Measurements from ENCODE around the gene SAMD8. TPM values are rescaled to one million over a fixed set of nuclear protein-coding genes. Genes with fewer than 3 reads are reported as not detected.
"Not testable (repeated sequence)": the region's sequence is repeated elsewhere in the genome, so short reads cannot be mapped to it uniquely, and the experiment has no call there.

Gene SAMD8
- total and polyA plus RNA-seq, 3 donors from 2014 or later: 45.0 to 66.3 (median 55.3) TPM

- H3K27me3 ChIP-seq: no peaks in the 10 kb centered on the region
These were observed 5.8 kb upstream of the SAMD8 start for GRCh38 chr10:75105576-75106197.

GRCh38 chr10:75106242-75106641, 5.2 kb upstream of the SAMD8 start:
- no peak for DNase-seq
- H3K4me3 ChIP-seq: no peak overlapping the region
- no peaks in the 10 kb centered on the region for H3K36me3 ChIP-seq (ENCODE audit: low read depth, missing control alignments)
- intact Hi-C loops (cut with DNase I; ENCODE audit: low total_unique reads): loop anchor here (10.0 kb wide), 1 partner anchor 129 kb away; the partner anchor contains the start of gene COMTD1
- no peak for TF ChIP-seq POLR2A (IDR thresholded peaks at IDR 0.05)
- TF ChIP-seq, protein P1, sequence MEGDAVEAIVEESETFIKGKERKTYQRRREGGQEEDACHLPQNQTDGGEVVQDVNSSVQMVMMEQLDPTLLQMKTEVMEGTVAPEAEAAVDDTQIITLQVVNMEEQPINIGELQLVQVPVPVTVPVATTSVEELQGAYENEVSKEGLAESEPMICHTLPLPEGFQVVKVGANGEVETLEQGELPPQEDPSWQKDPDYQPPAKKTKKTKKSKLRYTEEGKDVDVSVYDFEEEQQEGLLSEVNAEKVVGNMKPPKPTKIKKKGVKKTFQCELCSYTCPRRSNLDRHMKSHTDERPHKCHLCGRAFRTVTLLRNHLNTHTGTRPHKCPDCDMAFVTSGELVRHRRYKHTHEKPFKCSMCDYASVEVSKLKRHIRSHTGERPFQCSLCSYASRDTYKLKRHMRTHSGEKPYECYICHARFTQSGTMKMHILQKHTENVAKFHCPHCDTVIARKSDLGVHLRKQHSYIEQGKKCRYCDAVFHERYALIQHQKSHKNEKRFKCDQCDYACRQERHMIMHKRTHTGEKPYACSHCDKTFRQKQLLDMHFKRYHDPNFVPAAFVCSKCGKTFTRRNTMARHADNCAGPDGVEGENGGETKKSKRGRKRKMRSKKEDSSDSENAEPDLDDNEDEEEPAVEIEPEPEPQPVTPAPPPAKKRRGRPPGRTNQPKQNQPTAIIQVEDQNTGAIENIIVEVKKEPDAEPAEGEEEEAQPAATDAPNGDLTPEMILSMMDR (IDR thresholded peaks at IDR 0.05): no peak
- H3K9me3 ChIP-seq: no peaks in the 10 kb centered on the region
- WGBS, 2 donors: 79 to 83% methylated on average over 8 of the region's 8 CpGs
- H3K27ac ChIP-seq: no peak overlapping the region
- H3K4me1 ChIP-seq: peaks cover 4% of the 10 kb centered on the region
- no peaks in the 10 kb centered on the region for H3K27me3 ChIP-seq

More at GRCh38 chr10:75105576-75106197, 5.8 kb upstream of the SAMD8 start:
- WGBS, 2 donors: 95 to 97% methylated on average over 7 to 16 of the region's 16 CpGs
- peaks cover 4% of the 10 kb centered on the region for H3K4me1 ChIP-seq
- no peak overlapping the region for H3K27ac ChIP-seq
- DNase-seq: no peak
- no peak for TF ChIP-seq POLR2A (IDR thresholded peaks at IDR 0.05)
- TF ChIP-seq, protein P1 (IDR thresholded peaks at IDR 0.05): no peak
- H3K36me3 ChIP-seq (ENCODE audit: low read depth, missing control alignments): no peaks in the 10 kb centered on the region
- H3K9me3 ChIP-seq: no peaks in the 10 kb centered on the region
- H3K4me3 ChIP-seq: no peak overlapping the region
- intact Hi-C loops (cut with DNase I; ENCODE audit: low total_unique reads): loop anchor here (10.0 kb wide), 1 partner anchor 129 kb away; the partner anchor contains the start of gene COMTD1

DNA sequence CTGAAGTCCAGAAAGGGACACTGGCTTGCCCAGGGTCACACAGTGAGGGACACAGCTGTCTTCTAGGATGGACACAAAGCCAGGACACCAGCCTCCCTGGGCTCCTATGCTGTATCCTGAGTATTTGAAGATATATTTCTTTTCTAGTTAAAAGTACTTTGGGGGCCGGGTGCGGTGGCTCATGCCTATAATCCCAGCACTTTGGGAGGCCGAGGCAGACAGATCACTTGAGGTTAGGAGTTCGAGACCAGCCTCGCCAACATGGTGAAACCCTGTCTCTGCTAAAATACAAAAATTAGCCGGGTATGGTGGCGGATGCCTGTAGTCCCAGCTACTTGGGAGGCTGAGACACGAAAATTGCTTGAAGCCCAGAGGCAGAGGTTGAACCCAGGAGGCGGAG, 4.6 kb upstream of the SAMD8 start:
- H3K4me1 ChIP-seq; H3K27ac ChIP-seq; H3K36me3 ChIP-seq (ENCODE audit: low read depth, missing control alignments); H3K27me3 ChIP-seq; H3K9me3 ChIP-seq; DNase-seq; H3K4me3 ChIP-seq: not testable (repeated sequence)
- WGBS, 2 donors: 94 to 98% methylated on average over 9 of the region's 9 CpGs
- intact Hi-C loops (cut with DNase I; ENCODE audit: low total_unique reads): loop anchor here (10.0 kb wide), 1 partner anchor 128 kb away; the partner anchor contains the start of gene COMTD1

DNA sequence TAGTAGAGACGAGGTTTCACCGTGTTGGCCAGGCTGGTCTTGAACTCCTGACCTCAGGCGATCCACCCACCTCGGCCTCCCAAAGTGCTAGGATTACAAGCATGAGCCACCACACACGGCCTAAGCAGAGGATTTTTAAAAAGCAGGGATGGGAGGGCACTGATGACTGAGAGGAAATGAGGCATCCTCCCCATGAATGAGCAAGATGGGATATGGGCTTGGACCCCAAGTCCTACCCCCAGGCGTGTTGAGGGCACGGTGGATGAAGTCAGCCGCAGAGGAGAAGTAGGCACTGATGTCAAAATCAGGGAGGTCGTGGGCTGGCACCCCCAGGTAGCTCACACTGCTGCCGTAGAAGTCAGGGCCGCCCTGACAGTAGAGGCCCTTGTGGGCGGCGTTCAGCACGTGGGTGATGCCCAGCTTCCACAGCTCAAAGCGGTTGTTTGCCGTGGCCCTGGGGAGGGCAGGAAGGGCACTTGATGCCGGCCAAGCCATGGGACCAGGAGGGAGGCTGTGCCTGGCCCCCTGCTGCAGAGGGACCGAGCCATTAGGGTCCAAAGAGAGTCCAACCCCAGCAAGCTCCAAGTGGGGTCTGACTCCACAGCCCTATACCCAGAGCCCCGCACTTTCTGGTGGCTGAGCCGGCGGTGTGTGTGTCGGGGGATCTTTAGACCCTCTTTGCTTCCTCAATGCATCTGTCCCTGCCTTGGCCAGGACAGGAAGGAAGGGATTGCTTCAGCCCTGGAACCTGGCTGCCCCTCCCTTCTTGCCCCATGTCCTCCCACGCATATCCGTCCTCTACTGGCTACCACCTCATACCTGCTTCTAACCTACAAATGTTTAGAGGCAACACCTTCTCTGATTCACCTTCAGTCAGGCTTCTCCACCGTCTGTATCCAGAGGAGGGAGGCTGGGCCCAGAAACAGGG, 3.4 kb upstream of the SAMD8 start:
- Histone ChIP-seq H3K36me3 (ENCODE audit: low read depth, missing control alignments) (no peaks in the 10 kb centered on the region), H3K27me3 (no peaks in the 10 kb centered on the region), H3K4me1 (peaks cover 8% of the 10 kb centered on the region), H3K4me3 (no peak overlapping the region), H3K9me3 (no peaks in the 10 kb centered on the region), H3K27ac (no peak overlapping the region)
- TF ChIP-seq, protein P1 (IDR thresholded peaks at IDR 0.05): no peak
- TF ChIP-seq POLR2A (IDR thresholded peaks at IDR 0.05): no peak
- 84 to 85% methylated on average over 17 to 24 of the region's 25 CpGs for WGBS, 2 donors
- DNase-seq: peak; percentile 6
- intact Hi-C loops (cut with DNase I; ENCODE audit: low total_unique reads): loop anchor here (10.0 kb wide), 1 partner anchor 127 kb away; the partner anchor contains the start of gene COMTD1
